T follicular helper cell (primary cell): ENCODE measurements around the gene GABBR1.

Source experiments
- DNase-seq: peaks from one replicate; pipeline ENCODE4 v3.0.0-alpha.2; 2020; ENCODE audit warnings: low read depth

GABBR1 gene

GRCh38 chr6:29620630-29621029, 12.4 kb downstream of the GABBR1 start:
- DNase-seq = no peak

- DNase-seq = no peak
These were observed 13.3 kb downstream of the GABBR1 start for GRCh38 chr6:29619578-29620160.

- DNase-seq = no peak
These were observed 15.0 kb downstream of the GABBR1 start for GRCh38 chr6:29617782-29618554.

DNA sequence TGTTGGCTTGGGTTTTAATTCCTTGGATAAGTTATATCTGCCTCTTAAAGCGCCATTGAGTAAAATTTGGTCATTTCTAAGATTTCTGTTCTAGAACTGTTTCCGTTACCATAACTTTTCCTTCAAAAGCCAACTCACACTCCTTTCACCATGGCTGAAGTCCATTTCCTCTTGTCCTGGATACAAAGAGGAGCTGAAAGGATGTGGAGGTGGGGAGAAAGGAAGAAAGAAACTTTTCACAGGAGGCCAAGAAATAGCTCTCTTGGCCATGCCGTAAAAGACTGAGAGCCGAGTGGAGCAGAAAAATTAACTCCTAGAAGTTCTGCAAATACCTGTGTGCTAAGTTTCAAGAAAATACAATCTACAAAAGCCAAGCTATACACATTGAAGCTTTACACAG, 21.6 kb downstream of the GABBR1 start:
- no peak for DNase-seq

GRCh38 chr6:29610540-29610939, 22.4 kb downstream of the GABBR1 start:
- DNase-seq = no peak

DNA sequence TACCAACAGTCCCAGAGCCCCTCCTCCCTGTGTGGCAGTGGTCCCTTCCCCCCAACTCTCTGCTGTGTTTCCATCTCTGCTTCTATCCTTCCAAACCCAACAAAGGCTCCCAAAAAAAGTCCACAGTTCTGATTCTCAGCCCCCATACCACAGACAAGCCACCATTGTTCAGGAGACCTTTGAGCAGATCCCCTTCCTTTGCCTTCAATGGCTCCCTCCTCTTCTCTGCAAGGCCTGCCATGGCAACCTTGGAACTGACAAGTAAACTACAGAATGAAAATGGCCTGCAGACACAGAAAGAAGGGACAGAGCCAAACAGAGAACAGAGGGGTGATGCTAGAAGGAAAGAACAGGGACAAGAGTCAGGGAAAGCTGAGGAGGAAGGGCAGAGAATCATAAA, 24.9 kb downstream of the GABBR1 start:
- DNase-seq = no peak

- no peak for DNase-seq
These were observed 29.1 kb downstream of the GABBR1 start for GRCh38 chr6:29603930-29604329.

DNA sequence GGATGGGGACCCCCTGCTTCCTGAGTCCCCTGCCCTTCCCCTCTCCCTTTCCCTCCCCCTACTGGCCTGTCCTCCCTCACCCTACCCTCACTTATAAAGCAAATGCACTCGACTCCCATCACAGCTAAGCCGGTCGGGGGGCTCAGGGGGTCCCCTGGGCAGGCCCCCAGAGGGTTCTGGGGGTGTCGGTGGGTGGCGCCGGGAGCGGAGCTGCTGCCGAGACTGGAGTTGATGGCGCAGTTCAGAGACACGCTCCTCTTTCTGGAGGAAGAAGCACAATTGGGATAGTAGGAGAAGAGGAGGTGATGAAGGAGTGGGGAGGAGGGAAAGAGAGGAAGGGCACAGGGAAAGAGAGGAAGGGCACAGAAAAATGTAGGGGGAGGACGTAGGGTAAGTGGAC, 29.5 kb downstream of the GABBR1 start:
- no peak for DNase-seq

- no peak for DNase-seq
These were observed 30.2 kb downstream of the GABBR1 start for GRCh38 chr6:29602564-29603361.

GRCh38 chr6:29598172-29598747, 34.7 kb downstream of the GABBR1 start:
- no peak for DNase-seq

DNA sequence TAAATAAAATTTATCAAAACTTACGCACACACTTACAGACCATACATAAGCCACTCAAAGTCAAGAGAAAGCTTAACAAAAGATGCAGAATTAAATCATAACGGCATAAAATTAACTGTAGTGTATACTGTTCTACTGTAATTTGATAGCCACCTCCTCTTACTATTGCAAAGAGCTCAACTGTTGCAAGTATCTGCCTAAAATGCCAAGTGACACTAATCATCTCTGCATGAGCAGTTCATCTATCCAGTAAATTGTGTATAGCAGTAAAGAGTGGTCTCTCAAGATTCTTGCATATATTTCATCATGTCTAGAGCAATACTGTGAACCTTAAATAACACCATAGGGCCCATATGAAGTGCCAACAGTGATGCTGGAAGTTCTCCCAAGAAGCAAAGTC, 35.8 kb downstream of the GABBR1 start:
- DNase-seq = no peak

DNA sequence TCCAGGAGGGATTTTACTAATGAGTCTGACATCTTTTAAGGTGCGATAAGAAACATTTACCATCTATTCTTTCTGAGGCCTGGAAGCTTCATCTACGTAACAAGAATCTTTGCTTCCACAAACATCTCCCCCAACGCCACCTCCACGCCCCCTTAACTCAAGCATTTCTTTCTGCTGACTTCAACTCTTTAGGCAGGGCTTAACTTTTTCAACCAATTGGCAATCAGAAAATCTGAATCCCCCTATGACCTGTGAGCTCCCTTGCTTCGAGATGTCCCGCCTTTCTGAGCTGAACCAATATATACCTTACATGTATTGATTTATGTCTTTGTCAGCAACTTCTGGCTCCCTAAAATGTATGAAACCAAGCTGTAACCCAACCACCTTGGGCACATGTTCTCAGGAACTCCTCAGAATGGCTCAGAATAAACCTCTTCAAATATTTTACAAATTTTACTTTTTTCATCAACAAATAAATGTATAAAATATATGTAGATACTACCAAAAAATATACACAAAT, 36.5 kb downstream of the GABBR1 start:
- no peak for DNase-seq

DNA sequence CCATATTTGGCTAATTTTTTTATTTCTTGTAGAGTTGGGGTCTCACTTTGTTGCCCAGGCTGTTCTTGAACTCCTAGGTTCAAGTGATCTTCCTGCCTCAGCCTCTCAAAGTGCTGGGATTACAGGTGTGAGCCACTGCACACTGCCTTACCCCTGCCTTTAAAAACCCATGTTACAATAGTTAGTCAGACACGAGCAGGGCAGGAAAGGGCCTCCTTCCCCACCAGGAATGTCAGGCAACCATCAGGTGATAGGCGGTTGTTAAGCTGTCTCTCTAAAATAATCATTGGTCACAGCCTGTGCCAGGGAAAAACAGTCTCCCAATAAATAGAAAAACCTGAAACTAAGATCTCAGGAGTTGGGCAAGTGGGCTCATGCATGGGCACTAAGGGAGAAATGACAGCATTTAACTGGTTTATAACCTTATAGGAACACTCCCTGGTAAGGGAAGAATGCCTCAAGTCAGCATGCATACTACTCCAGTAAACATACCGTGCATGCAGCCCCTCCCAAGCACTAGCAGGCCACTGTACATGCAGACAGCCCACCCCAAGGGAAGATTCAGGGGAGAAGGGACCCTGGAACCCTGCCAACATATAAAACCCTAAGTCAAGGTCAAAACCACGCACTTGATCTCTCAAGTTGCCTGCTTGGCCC, 39.7 kb downstream of the GABBR1 start:
- no peak for DNase-seq

DNA sequence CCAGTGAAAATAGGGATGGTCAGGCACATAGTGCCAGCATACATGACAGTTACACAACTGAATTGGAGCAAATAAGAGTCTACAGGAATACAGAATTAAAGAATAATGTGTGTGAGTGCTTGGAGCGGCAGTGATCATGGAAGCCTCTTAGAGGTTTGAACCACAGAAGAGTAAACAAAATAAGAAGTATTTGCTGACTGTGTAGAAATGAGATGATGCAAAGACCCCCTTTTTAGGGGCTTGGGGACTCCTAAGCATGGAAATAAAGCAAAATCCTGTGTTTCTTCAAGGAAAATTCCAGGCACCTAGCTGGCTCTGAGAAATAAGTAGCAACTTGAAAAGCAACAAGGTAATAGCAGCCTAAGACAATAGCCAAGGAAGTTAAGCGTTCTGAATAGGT, 41.3 kb downstream of the GABBR1 start:
- no peak for DNase-seq

DNA sequence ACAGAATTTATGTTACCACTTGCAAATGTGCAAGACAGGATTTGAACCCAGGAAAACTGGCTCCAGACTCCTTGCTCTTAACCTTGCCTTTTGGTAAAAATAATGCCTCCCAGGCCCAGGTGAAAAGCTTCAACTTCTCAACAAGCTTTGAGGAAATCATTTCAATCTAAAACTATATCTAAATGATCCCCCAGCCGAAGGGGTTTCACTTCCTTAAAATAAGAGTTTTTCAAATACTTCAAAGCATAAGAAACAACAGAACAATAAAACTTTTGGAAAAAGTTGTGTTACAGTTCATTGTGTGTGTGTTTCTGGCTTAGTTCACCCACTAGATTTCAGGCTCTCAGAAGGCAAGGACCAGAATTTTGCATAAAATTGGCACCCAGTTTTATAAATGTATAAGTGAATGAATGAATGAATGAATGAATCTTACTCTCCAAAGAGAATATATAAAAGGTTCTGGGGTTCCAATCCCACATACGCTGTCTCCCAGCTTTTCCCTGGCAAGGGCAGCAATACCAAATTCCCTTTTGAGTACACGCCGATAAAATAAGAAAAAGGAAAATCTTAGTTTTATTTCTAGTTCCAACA, 42.7 kb downstream of the GABBR1 start:
- DNase-seq = no peak

DNA sequence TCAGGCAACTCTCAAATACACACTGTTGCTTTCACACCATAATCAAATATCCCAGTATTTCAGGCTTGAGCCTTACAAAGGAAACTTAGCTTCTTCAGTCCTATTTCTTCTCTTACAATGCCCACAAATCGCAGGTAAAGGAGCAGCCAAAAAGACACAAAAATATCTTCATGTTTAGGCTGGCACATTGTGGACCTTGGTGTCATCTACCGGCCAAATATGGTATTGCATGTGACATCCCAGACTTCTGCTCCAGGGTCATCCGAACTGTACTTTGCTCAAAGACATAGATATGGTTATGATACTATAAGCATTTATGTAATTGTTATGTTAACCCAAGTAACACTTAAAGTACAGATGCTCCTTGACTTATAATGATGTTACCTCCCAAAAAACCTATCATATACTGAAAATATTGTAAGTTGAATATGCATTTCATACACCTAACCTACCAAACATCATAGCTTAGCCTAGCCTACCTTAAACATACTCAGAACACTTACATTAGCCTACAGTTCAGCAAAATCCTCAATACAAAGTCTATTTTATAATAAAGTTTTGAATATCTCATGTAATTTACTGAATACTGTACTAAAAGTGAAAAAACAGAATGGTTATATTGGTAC, 43.4 kb downstream of the GABBR1 start:
- DNase-seq = peak; percentile 34

GRCh38 chr6:29584821-29585220, 48.2 kb downstream of the GABBR1 start, which contains the start of gene OR2H2:
TSS of gene OR2H2 (plus strand) at chr6:29585121. CDS start at chr6:29587945, 2,824 bp downstream.
- DNase-seq = no peak

- no peak for DNase-seq
These were observed 55.4 kb downstream of the GABBR1 start for GRCh38 chr6:29577544-29577943.

- DNase-seq = no peak
These were observed 56.9 kb downstream of the GABBR1 start for GRCh38 chr6:29576056-29576455.

DNA sequence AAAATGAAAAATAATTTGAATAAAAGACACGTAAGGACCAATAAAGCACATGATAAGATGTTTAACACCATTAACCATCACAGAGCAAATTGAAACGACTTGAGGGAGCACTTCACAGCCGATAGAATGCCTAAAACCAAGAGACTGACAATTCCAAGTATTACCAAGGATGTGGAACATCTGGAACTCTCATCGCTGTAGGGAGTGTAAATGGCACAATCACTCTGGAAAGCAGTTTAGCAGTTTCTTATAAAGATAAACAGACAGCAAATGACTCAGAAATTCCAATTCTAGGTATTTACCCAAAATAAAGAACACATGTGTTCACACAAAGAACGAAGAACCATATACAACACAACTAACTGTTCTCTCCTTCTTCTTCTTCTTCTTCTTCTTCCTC, 65.0 kb downstream of the GABBR1 start:
- DNase-seq = no peak

DNA sequence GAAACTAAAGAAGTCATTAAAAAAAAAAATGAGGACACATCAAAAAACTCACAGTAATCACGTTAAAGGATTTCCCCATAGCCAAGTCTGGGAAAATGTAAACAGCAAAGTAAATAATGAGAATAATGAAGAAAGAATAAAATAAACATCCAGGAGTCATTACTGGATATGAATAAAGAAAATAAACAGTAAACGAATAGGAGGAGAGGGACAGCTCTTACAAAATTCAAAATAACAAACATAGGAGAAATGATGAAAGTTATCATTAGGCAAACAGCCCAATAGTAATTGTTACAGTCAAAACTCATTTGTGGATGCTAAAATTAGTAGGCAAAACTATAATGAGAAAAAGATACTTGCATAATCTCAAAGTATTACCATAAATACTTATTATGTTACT, 65.4 kb downstream of the GABBR1 start:
- DNase-seq = no peak
